CMK (cell line): ENCODE data around the gene C19orf85.
"Not testable (repeated sequence)": the region's sequence is repeated elsewhere in the genome, so short reads cannot be mapped to it uniquely, and the experiment has no call there.

Source experiments
- DNase-seq: peaks from one replicate; pipeline ENCODE4 v3.0.0-alpha.2; 2010; ENCODE audit warnings: low read depth

Gene C19orf85

GRCh38 chr19:55457683-55458457 is 6.7 kb downstream of the C19orf85 start:
- no peak for DNase-seq

- DNase-seq = no peak
Measured at GRCh38 chr19:55456347-55456746, 8.2 kb downstream of the C19orf85 start.

GRCh38 chr19:55455576-55456235 is 8.8 kb downstream of the C19orf85 start:
- DNase-seq = no peak

- no peak for DNase-seq
Measured at GRCh38 chr19:55454787-55455243, 9.7 kb downstream of the C19orf85 start.

- DNase-seq = no peak
Measured at GRCh38 chr19:55453511-55454260, 10.9 kb downstream of the C19orf85 start.

GRCh38 chr19:55452749-55453346 is 11.7 kb downstream of the C19orf85 start:
- no peak for DNase-seq

GRCh38 chr19:55451965-55452748 is 12.4 kb downstream of the C19orf85 start:
- DNase-seq = no peak

GRCh38 chr19:55451163-55451964 is 13.2 kb downstream of the C19orf85 start:
- no peak for DNase-seq

GRCh38 chr19:55449469-55449868 is 15.1 kb downstream of the C19orf85 start:
- no peak for DNase-seq

GRCh38 chr19:55448175-55448490 is 16.4 kb downstream of the C19orf85 start:
- DNase-seq = not testable (repeated sequence)

- DNase-seq = no peak
Measured at GRCh38 chr19:55447421-55448174, 17.0 kb downstream of the C19orf85 start.

GRCh38 chr19:55446060-55446459 is 18.5 kb downstream of the C19orf85 start:
- DNase-seq = no peak

- DNase-seq = no peak
Measured at GRCh38 chr19:55444646-55445045, 19.9 kb downstream of the C19orf85 start.

- DNase-seq = peak; percentile 78
Measured at GRCh38 chr19:55443824-55444480, 20.6 kb downstream of the C19orf85 start.

GRCh38 chr19:55443045-55443823 is 21.3 kb downstream of the C19orf85 start, which contains the start of gene SHISA7:
Gene SHISA7, minus strand, starts transcription at chr19:55443300. Its CDS starts 437 bp downstream, at chr19:55442863.
- DNase-seq = no peak

- no peak for DNase-seq
Measured at GRCh38 chr19:55442372-55442961, 22.1 kb downstream of the C19orf85 start.

GRCh38 chr19:55441692-55442321 is 22.7 kb downstream of the C19orf85 start:
- DNase-seq = no peak

- DNase-seq = no peak
Measured at GRCh38 chr19:55441319-55441691, 23.2 kb downstream of the C19orf85 start.
